ENCODE results near the gene PITX1. TPM values are rescaled to one million over a fixed set of nuclear protein-coding genes. Genes with fewer than 3 reads are reported as not detected.

Gene PITX1
- total and polyA plus RNA-seq, 4 donors: 0.02 TPM; not detected in 3

DNA sequence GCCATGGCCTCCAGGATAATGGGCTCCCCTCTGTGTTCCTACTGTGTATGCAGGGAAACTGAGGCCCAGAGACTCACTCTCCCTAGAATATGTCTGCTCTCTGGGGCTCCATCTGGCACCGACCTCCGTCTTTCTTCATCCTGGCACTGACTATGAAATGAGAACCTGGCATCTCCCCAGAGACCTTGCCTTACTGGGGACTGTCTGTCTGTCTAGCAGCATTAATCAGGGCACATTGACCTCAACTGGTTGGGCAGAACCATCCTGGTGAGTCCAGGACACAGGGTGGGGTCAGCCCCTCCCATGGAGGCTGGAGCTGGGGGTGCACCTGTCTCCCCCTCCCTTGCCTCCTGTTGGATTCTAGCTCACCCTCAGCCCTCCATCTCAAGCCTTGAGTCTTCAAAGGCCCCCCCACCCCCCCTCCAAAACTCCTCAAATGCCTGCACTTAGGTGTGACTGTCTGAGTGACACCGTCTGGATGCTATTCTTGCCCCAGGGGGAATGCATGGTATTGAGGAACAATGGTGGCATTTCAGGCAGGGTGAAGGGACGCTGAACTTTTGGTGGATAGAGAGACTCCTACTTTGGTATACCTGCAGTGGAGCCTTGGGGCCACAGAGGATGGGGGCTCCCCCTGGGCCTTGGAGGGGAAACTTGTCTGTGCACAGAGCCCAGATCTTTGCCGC is 12.8 kb upstream of the PITX1 start:
- H3K27me3 ChIP-seq (ENCODE audit: control insufficient read depth in 4 of 4, insufficient read depth in 4 of 4, low read length in 3 of 4): peaks cover 0 to 24% (median 12%) of the 10 kb centered on the region in 4 donors
- no peak for TF ChIP-seq SP1 (IDR thresholded peaks at IDR 0.05)
- no peak for TF ChIP-seq TAF1 (conservative IDR thresholded peaks at IDR 0.05)
- no peak for TF ChIP-seq HNF4A (conservative IDR thresholded peaks at IDR 0.05)
- no peak for TF ChIP-seq FOXA1 (IDR thresholded peaks at IDR 0.05)
- TF ChIP-seq, protein P1, sequence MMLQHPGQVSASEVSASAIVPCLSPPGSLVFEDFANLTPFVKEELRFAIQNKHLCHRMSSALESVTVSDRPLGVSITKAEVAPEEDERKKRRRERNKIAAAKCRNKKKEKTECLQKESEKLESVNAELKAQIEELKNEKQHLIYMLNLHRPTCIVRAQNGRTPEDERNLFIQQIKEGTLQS (IDR thresholded peaks at IDR 0.05): no peak
- no peak for TF ChIP-seq NR2F2 (IDR thresholded peaks at IDR 0.05)
- TF ChIP-seq, protein P2, sequence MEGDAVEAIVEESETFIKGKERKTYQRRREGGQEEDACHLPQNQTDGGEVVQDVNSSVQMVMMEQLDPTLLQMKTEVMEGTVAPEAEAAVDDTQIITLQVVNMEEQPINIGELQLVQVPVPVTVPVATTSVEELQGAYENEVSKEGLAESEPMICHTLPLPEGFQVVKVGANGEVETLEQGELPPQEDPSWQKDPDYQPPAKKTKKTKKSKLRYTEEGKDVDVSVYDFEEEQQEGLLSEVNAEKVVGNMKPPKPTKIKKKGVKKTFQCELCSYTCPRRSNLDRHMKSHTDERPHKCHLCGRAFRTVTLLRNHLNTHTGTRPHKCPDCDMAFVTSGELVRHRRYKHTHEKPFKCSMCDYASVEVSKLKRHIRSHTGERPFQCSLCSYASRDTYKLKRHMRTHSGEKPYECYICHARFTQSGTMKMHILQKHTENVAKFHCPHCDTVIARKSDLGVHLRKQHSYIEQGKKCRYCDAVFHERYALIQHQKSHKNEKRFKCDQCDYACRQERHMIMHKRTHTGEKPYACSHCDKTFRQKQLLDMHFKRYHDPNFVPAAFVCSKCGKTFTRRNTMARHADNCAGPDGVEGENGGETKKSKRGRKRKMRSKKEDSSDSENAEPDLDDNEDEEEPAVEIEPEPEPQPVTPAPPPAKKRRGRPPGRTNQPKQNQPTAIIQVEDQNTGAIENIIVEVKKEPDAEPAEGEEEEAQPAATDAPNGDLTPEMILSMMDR (IDR thresholded peaks at IDR 0.05; ENCODE audit: low read depth, low read length, missing input control): no peak
- no peak for TF ChIP-seq RXRA (IDR thresholded peaks at IDR 0.05)
- TF ChIP-seq FOXA2 (IDR thresholded peaks at IDR 0.05): no peak
- TF ChIP-seq HNF4G (IDR thresholded peaks at IDR 0.05): no peak
- H3K4me1 ChIP-seq (ENCODE audit: control insufficient read depth in 4 of 4, insufficient read depth in 4 of 4, low read length in 3 of 4): peaks cover 0 to 1% (median 0%) of the 10 kb centered on the region in 4 donors
- no peak overlapping the region for H3K27ac ChIP-seq (ENCODE audit: low read depth in 1 of 2, low read length in 2 of 2)
- no peak overlapping the region for H3K4me3 ChIP-seq (ENCODE audit: low read depth in 1 of 3, low read length in 3 of 3)
- no peaks in the 10 kb centered on the region for H3K36me3 ChIP-seq (ENCODE audit: control insufficient read depth in 4 of 4, insufficient read depth in 3 of 4, low read depth in 1 of 4, low read length in 3 of 4)
- DNase-seq (ENCODE audit: low spot score): no peak
- H3K9ac ChIP-seq (ENCODE audit: low read depth in 1 of 2, low read length in 2 of 2): no peak overlapping the region
- H3K9me3 ChIP-seq (ENCODE audit: control insufficient read depth in 4 of 4, low read length in 3 of 4): no peaks in the 10 kb centered on the region
- WGBS: 72% methylated on average over 5 of the region's 5 CpGs

DNA sequence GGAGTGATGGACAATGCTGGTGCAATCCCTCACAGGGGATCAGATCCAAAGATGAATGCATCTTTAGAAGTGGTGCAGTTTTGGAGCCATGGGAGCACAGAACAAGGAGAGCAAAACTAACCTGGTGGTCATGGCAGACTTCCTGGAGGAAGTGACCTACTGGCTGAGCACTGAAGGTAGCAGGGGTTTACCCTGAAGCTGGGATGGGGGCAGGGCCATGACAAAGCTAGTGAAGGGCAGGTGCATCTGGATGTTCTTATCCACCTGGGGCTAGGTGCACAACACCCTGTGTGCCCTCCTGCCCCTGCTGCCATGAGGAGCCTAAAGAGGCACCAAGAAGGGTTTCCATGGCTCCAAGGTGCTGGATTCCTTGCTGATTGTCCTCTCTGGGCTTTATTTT is 11.5 kb upstream of the PITX1 start:
- no peak overlapping the region for H3K4me3 ChIP-seq (ENCODE audit: low read depth in 1 of 3, low read length in 3 of 3)
- H3K27me3 ChIP-seq (ENCODE audit: control insufficient read depth in 4 of 4, insufficient read depth in 4 of 4, low read length in 3 of 4): peaks cover under 1 to 17% (median 10%) of the 10 kb centered on the region in 4 donors
- H3K9ac ChIP-seq (ENCODE audit: low read depth in 1 of 2, low read length in 2 of 2): no peak overlapping the region
- no peaks in the 10 kb centered on the region for H3K36me3 ChIP-seq (ENCODE audit: control insufficient read depth in 4 of 4, insufficient read depth in 3 of 4, low read depth in 1 of 4, low read length in 3 of 4)
- H3K9me3 ChIP-seq (ENCODE audit: control insufficient read depth in 4 of 4, low read length in 3 of 4): no peaks in the 10 kb centered on the region
- DNase-seq (ENCODE audit: low spot score): no peak
- no peak overlapping the region for H3K27ac ChIP-seq (ENCODE audit: low read depth in 1 of 2, low read length in 2 of 2)
- TF ChIP-seq REST (IDR thresholded peaks at IDR 0.05) (no peak), FOXA2 (IDR thresholded peaks at IDR 0.05) (no peak), HNF4A (conservative IDR thresholded peaks at IDR 0.05) (no peak), TAF1 (conservative IDR thresholded peaks at IDR 0.05) (no peak), EGR1 (IDR thresholded peaks at IDR 0.05; ENCODE audit: low read depth in 2 of 2) (no peak), NR2F2 (IDR thresholded peaks at IDR 0.05) (no peak), HNF4G (IDR thresholded peaks at IDR 0.05) (no peak), GABPA (IDR thresholded peaks at IDR 0.05 in 1 of 2, conservative IDR thresholded peaks at IDR 0.05 in 1 of 2) (no peak)
- TF ChIP-seq, protein P1 (IDR thresholded peaks at IDR 0.05): no peak
- TF ChIP-seq, protein P2 (IDR thresholded peaks at IDR 0.05; ENCODE audit: low read depth, low read length, missing input control): no peak
- TF ChIP-seq, protein P3, sequence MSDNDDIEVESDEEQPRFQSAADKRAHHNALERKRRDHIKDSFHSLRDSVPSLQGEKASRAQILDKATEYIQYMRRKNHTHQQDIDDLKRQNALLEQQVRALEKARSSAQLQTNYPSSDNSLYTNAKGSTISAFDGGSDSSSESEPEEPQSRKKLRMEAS (IDR thresholded peaks at IDR 0.05): no peak
- H3K4me1 ChIP-seq (ENCODE audit: control insufficient read depth in 4 of 4, insufficient read depth in 4 of 4, low read length in 3 of 4): peaks cover 0 to 5% (median under 1%) of the 10 kb centered on the region in 4 donors

All from liver (tissue), 9 donors.